WI38 (cell line): Measurements from ENCODE around the gene TAS1R3.

Experiments
- H3K4me3 ChIP-seq: 2 replicates; pipeline ENCODE4 v1.5.1; 2011; ENCODE audit warnings: low read depth, mild to moderate bottlenecking, control low read depth, low read length
- TF ChIP-seq, protein P1 (sequence below): IDR thresholded peaks from 2 replicates; pipeline ENCODE4 v1.5.1; 2012; ENCODE audit warnings: low read depth, mild to moderate bottlenecking, control low read depth, low read length

Gene TAS1R3

DNA sequence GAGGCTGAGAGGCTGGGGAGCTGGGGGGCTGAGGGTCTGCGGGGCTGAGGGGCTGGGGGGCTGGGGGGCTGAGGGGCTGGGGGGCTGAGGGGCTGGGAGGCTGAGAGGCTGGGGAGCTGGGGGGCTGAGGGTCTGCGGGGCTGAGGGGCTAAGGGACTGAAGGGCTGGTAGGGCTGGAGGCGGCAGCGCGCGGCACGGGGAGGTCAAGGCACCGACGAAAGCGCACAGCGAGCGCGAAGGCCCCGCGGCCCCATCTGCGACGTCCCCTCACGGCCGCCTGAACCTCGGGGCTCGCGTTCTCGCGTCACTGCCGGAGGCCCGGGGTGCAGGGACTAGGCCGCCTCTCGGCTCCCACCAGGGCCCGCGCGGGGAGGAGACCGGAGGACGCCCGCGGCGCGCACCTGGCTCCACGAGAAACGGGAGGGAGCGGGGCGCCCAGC lies 7.0 kb upstream of the TAS1R3 start:
- peak overlapping the region; percentile 83 for H3K4me3 ChIP-seq
- TF ChIP-seq, protein P1, sequence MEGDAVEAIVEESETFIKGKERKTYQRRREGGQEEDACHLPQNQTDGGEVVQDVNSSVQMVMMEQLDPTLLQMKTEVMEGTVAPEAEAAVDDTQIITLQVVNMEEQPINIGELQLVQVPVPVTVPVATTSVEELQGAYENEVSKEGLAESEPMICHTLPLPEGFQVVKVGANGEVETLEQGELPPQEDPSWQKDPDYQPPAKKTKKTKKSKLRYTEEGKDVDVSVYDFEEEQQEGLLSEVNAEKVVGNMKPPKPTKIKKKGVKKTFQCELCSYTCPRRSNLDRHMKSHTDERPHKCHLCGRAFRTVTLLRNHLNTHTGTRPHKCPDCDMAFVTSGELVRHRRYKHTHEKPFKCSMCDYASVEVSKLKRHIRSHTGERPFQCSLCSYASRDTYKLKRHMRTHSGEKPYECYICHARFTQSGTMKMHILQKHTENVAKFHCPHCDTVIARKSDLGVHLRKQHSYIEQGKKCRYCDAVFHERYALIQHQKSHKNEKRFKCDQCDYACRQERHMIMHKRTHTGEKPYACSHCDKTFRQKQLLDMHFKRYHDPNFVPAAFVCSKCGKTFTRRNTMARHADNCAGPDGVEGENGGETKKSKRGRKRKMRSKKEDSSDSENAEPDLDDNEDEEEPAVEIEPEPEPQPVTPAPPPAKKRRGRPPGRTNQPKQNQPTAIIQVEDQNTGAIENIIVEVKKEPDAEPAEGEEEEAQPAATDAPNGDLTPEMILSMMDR = no peak

DNA sequence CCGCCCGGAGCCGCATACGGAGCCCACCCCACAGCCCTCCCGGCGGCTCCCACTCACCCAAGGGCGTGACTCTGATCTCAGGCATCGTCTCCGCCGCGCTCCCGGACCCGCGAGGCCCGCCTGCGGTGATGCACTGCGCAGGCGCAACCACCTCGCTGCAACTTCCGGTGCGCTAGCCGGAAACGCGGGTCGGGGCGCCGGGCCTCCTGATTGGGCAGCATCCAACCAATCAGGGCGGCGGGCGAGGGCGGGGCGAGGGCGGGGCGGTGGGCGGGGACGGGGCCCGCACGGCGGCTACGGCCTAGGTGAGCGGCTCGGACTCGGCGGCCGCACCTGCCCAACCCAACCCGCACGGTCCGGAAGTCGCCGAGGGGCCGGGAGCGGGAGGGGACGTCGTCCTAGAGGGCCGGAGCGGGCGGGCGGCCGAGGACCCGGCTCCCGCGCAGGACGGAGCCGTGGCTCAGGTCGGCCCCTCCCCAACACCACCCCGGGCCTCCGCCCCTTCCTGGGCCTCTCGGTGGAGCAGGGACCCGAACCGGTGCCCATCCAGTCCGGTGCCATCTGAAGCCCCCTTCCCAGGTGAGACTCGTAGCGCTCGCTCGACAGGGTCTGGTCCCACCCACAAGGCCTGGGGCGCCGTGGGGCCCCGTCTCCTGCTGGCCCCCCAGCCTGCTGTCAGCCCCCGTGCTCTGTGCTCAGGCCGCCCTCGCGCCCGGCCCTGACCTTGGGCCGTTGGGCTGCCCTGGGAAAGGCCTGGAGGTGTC lies 6.4 kb upstream of the TAS1R3 start, which contains the start of the genes CPTP and INTS11:
Gene CPTP (plus strand): TSS at position 279 of the 764 bp plus-strand sequence. CDS start 2,109 bp downstream, outside the sequence.
Gene INTS11 (minus strand): TSS at position 137 of the 764 bp plus-strand sequence. CDS start 52 bp downstream, at position 85.
- TF ChIP-seq, protein P1 = no peak

DNA sequence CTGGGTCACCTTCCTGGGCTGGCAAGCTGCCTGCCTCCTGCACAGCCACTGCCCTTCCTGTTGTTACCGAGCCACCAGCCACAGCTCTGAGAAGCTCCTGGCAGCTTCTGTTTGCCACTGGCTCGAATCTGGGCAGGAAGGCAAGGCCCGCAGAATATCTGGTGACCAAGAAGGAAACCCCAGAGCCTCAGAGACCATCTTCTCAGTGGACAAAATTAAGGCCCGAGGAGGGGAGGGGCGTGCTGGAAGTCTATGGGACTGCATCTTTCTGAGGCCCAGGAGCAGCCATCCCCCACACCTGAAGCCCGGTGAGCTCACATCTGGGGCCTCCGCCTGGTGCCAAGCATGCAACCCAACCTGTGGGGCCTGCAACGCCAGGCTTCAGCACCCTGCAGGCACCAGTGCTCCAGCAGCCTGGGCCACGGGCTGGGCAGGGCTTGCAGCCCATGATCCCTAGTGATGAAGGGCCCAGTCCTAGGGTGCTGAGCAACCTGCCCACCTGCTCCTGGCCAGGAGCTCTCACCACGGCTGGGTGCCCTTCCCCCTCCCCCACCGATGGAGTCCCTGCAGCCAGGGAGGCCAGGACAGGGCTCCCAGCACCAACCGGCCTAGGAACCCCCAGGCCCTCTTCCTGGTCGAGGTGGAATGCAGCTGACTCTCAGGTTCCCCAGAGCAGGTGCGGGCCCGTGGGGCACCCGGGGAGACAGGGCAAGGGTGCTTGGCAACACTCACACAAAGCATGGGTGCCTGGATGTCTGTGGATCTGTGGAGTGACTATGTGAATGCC lies 5.6 kb upstream of the TAS1R3 start:
- TF ChIP-seq, protein P1 = no peak
- peak overlapping the region; percentile 83 for H3K4me3 ChIP-seq

More for the DNA sequence above, 6.4 kb upstream of the TAS1R3 start, which contains the start of the genes CPTP and INTS11:
- H3K4me3 ChIP-seq = peak within 1 kb of the TSS; percentile 83

DNA sequence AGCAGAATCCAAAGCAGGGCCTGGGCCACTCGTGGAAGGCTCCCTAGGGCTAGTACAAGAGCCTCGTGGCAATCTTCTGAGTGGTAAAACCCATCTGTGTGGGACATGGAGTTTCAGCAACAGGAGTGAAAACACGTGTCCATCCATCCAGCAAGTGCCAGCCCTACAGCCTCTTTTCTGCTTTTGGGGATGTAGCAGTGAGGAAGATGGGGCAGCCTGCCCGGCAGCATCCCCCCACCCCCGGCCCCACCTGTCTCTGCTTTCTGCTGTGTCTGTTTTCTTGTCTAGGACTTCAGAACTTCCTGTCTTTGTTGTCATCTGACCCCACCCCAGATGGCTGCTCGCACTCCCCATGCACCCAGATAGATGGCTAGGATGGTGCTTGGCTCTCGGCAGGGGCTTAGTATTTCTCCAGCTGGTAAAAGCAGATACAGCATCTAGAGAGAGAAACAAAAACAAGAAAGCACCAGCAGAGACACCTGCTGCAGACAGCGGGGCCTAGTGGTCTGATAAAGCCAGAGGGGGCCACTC lies 4.9 kb upstream of the TAS1R3 start:
- H3K4me3 ChIP-seq = no peak overlapping the region; the same call in 1 of the 2 replicates
- TF ChIP-seq, protein P1 = no peak

DNA sequence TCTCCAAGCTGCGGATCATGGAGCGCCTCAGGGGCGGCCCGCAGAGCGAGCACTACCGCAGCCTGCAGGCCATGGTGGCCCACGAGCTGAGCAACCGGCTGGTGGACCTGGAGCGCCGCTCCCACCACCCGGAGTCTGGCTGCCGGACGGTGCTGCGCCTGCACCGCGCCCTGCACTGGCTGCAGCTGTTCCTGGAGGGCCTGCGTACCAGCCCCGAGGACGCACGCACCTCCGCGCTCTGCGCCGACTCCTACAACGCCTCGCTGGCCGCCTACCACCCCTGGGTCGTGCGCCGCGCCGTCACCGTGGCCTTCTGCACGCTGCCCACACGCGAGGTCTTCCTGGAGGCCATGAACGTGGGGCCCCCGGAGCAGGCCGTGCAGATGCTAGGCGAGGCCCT lies 3.8 kb upstream of the TAS1R3 start:
- H3K4me3 ChIP-seq = no peak overlapping the region
- TF ChIP-seq, protein P1 = no peak

DNA sequence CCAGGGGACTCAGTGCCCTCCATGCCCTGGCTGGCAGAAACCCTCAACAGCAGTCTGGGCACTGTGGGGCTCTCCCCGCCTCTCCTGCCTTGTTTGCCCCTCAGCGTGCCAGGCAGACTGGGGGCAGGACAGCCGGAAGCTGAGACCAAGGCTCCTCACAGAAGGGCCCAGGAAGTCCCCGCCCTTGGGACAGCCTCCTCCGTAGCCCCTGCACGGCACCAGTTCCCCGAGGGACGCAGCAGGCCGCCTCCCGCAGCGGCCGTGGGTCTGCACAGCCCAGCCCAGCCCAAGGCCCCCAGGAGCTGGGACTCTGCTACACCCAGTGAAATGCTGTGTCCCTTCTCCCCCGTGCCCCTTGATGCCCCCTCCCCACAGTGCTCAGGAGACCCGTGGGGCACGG lies 2.8 kb upstream of the TAS1R3 start:
- TF ChIP-seq, protein P1 = no peak
- no peak overlapping the region for H3K4me3 ChIP-seq
